MCF 10A (cell line): ENCODE data around the gene MARK3. TPM values are rescaled to one million over a fixed set of nuclear protein-coding genes. Genes with fewer than 3 reads are reported as not detected.

Experiments
- BruUV-seq: library from RNA; stranded (reverse); fragments of 400-500 nt; replicated peaks from 2 replicates; lab custom pipeline; 2021; lab: Mats Ljungman, UMichigan
- CTCF ChIA-PET: fragments of 300-600 bp; sonication (Branson Sonifier 250); formaldehyde crosslinking; extraction: SDS; loops from one replicate; lab custom pipeline; 2021; ENCODE audit warnings: antibody characterized with exemption, inconsistent platforms; lab: Yijun Ruan, JAX
- POLR2A ChIA-PET: fragments of 300-600, 350-650 bp; sonication (Branson Sonifier 250); formaldehyde crosslinking; extraction: SDS; loops from one replicate; lab custom pipeline; 2020; ENCODE audit warnings: antibody characterized with exemption, inconsistent platforms; lab: Yijun Ruan, JAX
- DNase-seq: peaks from one replicate; pipeline ENCODE4 v3.0.0-alpha.2; 2018; ENCODE audit not compliant: unreplicated experiment
- H3K27ac Mint-ChIP-seq: one replicate; pipeline ENCODE4 v1.8.0; 2022; ENCODE audit warnings: mild to moderate bottlenecking, low read depth, mixed read lengths; ENCODE audit not compliant: unreplicated experiment
- H3K27me3 Mint-ChIP-seq: one replicate; pipeline ENCODE4 v1.8.0; 2022; ENCODE audit warnings: mixed read lengths; ENCODE audit not compliant: insufficient read depth, unreplicated experiment
- H3K36me3 Mint-ChIP-seq: one replicate; pipeline ENCODE4 v1.8.0; 2022; ENCODE audit warnings: mild to moderate bottlenecking, moderate library complexity, mixed read lengths; ENCODE audit not compliant: insufficient read depth, unreplicated experiment
- H3K4me1 Mint-ChIP-seq: one replicate; pipeline ENCODE4 v1.8.0; 2022; ENCODE audit warnings: mixed read lengths; ENCODE audit not compliant: insufficient read depth, unreplicated experiment
- H3K4me3 Mint-ChIP-seq: one replicate; pipeline ENCODE4 v1.8.0; 2022; ENCODE audit warnings: mild to moderate bottlenecking, moderate library complexity, mixed read lengths; ENCODE audit not compliant: unreplicated experiment
- H3K9me3 Mint-ChIP-seq: one replicate; pipeline ENCODE4 v1.8.0; 2022; ENCODE audit warnings: mixed read lengths; ENCODE audit not compliant: unreplicated experiment
- intact Hi-C: fragments of 100-400 bp; cut with micrococcal nuclease; formaldehyde crosslinking; loops from 2 replicates; pipeline ENCODE4 v1.14.1; 2022
- total RNA-seq: library from RNA; stranded (reverse); gene quantifications from 2 replicates; pipeline ENCODE4 v1.2.3, GENCODE V29; 2022
- TF ChIP-seq, protein P1 (sequence below): fragments of 200-600 bp; IDR thresholded peaks from one replicate; pipeline ENCODE4 v1.8.0; 2022; ENCODE audit warnings: antibody characterized with exemption, mild to moderate bottlenecking; ENCODE audit not compliant: unreplicated experiment

Gene MARK3
- total RNA-seq, 1 experiment from 2014 or later, result 130 TPM

DNA sequence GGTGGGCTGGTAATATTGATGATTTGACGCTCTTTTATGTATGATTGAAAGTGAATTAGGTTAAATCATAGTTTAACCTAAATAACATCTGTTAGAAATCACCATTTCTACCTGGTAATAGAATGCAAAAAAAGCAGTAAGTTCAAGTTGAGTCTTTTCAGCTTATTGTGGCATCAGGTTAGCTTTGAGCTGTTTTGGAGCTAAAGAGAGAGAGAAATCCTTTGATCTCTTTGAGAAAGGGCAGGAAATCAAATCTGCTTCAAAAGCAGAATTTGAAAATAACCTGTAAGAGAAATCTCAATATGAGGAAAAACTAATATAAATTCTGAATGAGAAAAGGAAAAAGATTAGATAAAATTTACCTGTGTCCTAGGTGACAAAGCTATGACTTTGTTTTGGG is 75.2 kb downstream of the MARK3 start:
- BruUV-seq, result no TSS peak
- no peak overlapping the region for H3K4me3 Mint-ChIP-seq
- peaks cover 9% of the 10 kb centered on the region for H3K4me1 Mint-ChIP-seq
- H3K9me3 Mint-ChIP-seq, result no peaks in the 10 kb centered on the region
- no peak for DNase-seq
- intact Hi-C loops, result no loop called here
- ChIA-PET CTCF (interaction anchor here (0.8 to 1.5 kb wide), 3 partner anchors 8 to 1491 kb away, joined by 3 to 4 read pairs (median 4); no protein-coding TSS in a partner anchor), POLR2A (interaction anchor here (0.6 to 1.4 kb wide), 4 partner anchors 8 to 98 kb away, joined by 3 to 5 read pairs (median 3); no protein-coding TSS in a partner anchor)
- TF ChIP-seq, protein P1, sequence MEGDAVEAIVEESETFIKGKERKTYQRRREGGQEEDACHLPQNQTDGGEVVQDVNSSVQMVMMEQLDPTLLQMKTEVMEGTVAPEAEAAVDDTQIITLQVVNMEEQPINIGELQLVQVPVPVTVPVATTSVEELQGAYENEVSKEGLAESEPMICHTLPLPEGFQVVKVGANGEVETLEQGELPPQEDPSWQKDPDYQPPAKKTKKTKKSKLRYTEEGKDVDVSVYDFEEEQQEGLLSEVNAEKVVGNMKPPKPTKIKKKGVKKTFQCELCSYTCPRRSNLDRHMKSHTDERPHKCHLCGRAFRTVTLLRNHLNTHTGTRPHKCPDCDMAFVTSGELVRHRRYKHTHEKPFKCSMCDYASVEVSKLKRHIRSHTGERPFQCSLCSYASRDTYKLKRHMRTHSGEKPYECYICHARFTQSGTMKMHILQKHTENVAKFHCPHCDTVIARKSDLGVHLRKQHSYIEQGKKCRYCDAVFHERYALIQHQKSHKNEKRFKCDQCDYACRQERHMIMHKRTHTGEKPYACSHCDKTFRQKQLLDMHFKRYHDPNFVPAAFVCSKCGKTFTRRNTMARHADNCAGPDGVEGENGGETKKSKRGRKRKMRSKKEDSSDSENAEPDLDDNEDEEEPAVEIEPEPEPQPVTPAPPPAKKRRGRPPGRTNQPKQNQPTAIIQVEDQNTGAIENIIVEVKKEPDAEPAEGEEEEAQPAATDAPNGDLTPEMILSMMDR, result no peak
- H3K27ac Mint-ChIP-seq, result no peak overlapping the region
- no peaks in the 10 kb centered on the region for H3K27me3 Mint-ChIP-seq
- H3K36me3 Mint-ChIP-seq, result peaks cover 75% of the 10 kb centered on the region

DNA sequence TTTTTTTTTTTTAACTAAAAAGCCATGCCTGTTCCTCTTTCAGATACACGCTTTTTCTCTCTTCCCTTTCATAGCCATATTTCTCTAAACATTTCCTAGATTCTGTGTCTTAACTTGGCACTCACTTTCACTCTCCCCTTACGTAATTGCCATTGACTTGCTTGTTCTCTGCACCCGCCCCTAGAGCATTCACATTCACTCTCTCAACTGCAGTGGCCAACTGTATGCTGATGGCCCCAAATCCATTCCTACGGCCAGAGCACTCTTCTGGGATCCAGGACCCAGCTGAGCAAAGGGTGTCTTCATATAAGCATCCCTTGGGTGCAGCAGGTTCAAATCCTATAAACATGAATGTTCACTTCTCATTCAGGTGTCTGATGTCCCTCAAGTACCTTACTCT is 77.9 kb downstream of the MARK3 start:
- POLR2A ChIA-PET, result interaction anchor here (0.8 kb wide), 1 partner anchor 13 kb away, joined by 3 read pairs; no protein-coding TSS in a partner anchor
- Mint-ChIP-seq H3K9me3 (no peaks in the 10 kb centered on the region), H3K4me1 (no peaks in the 10 kb centered on the region), H3K4me3 (no peak overlapping the region), H3K36me3 (peaks cover 81% of the 10 kb centered on the region), H3K27ac (no peak overlapping the region), H3K27me3 (no peaks in the 10 kb centered on the region)
- BruUV-seq, result no TSS peak
- DNase-seq, result no peak
- intact Hi-C loops, result no loop called here
- TF ChIP-seq, protein P1, result no peak
- CTCF ChIA-PET, result interaction anchor here (0.7 kb wide), 1 partner anchor 20 kb away, joined by 3 read pairs; no protein-coding TSS in a partner anchor

- ChIA-PET CTCF (no interaction called here), POLR2A (interaction anchor here (0.8 to 0.9 kb wide), 2 partner anchors 10 to 14 kb away, joined by 3 read pairs; no protein-coding TSS in a partner anchor)
- Mint-ChIP-seq H3K27ac (peak overlapping the region; percentile 20), H3K27me3 (no peaks in the 10 kb centered on the region), H3K4me3 (no peak overlapping the region), H3K36me3 (peaks cover 86% of the 10 kb centered on the region), H3K4me1 (no peaks in the 10 kb centered on the region), H3K9me3 (no peaks in the 10 kb centered on the region)
- no peak for DNase-seq
- TF ChIP-seq, protein P1, result no peak
- intact Hi-C loops, result no loop called here
- no TSS peak for BruUV-seq
Measured at GRCh38 chr14:103463851-103464250, 78.6 kb downstream of the MARK3 start.

DNA sequence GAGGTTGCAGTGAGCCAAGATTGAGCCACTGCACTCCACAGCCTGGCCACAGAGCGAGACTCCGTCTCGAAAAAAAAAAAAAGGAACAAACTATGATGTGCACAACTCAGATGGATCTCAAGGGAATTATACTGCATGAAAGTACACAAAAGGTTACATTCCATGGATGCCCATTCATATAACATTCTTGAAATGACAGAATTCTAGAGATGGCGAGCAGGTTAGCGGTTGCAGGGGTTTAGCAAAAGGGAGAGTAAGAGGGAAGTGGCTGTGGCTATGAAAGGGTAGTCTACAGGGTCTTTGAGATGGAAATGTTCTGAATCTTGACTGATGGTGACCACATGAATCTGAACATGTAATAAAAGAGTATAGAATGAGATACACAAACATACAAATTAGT is 87.7 kb downstream of the MARK3 start:
- Mint-ChIP-seq H3K27me3 (no peaks in the 10 kb centered on the region), H3K36me3 (peaks cover 91% of the 10 kb centered on the region), H3K4me1 (no peaks in the 10 kb centered on the region), H3K27ac (no peak overlapping the region), H3K4me3 (no peak overlapping the region), H3K9me3 (no peaks in the 10 kb centered on the region)
- no TSS peak for BruUV-seq
- TF ChIP-seq, protein P1, result no peak
- intact Hi-C loops, result no loop called here
- no peak for DNase-seq
- CTCF ChIA-PET, result no interaction called here
- POLR2A ChIA-PET, result interaction anchor here (0.8 to 1.0 kb wide), 2 partner anchors 9 to 40 kb away, joined by 3 to 4 read pairs; no protein-coding TSS in a partner anchor
